Lower leg skin (tissue), 4 donors: Measurements from ENCODE around the gene PCDH9. TPM values are rescaled to one million over a fixed set of nuclear protein-coding genes. Genes with fewer than 3 reads are reported as not detected.

Experiments
- DNase-seq, 2 donors: peaks; one replicate each; pipeline ENCODE4 v3.0.0-alpha.2; 2019; ENCODE audit warnings: low spot score in 2 of 2
- H3K4me3 ChIP-seq: fragments of 200-600 bp; sonication (generic); 2 replicates; pipeline ENCODE4 v1.5.1; 2017; ENCODE audit warnings: mild to moderate bottlenecking, low read depth; ENCODE audit not compliant: poor library complexity, severe bottlenecking
- CTCF ChIP-seq, 3 donors: fragments of 450-650 bp; IDR thresholded peaks; one replicate each; pipeline ENCODE4 v1.5.1; 2016; ENCODE audit warnings: antibody characterized with exemption in 3 of 3, mild to moderate bottlenecking in 3 of 3, moderate library complexity in 2 of 3
- POLR2A ChIP-seq, 2 donors: fragments of 450-650 bp; IDR thresholded peaks; one replicate each; pipeline ENCODE4 v1.6.1; 2016 to 2017; ENCODE audit warnings: antibody characterized with exemption in 2 of 2, mild to moderate bottlenecking in 1 of 2, moderate library complexity in 1 of 2
- WGBS, 2 donors: methylation state at CpG; one replicate each; pipeline ENCODE4 v1.1.5; 2018; 5-methylcytosine and 5-hydroxymethylcytosine counted together
- intact Hi-C: fragments of 100-400 bp; cut with DNase I; formaldehyde crosslinking; loops from one replicate; pipeline ENCODE4 v1.15.0; 2023; ENCODE audit warnings: low total_unique reads
- total RNA-seq, 4 donors: library from RNA; depleted of rRNA; stranded (reverse); fragments of >200 nt; gene quantifications; one replicate each; pipeline ENCODE4 v1.1.0, GENCODE V29; 2016

The PCDH9 gene
- total RNA-seq, 4 donors from 2014 or later, result 0.21 to 0.84 (median 0.36) TPM

- WGBS, 2 donors, result 92 to 95% methylated on average over 1 of the region's 1 CpG
These were observed 422.9 kb downstream of the PCDH9 start for GRCh38 chr13:66807251-66807650.

DNA sequence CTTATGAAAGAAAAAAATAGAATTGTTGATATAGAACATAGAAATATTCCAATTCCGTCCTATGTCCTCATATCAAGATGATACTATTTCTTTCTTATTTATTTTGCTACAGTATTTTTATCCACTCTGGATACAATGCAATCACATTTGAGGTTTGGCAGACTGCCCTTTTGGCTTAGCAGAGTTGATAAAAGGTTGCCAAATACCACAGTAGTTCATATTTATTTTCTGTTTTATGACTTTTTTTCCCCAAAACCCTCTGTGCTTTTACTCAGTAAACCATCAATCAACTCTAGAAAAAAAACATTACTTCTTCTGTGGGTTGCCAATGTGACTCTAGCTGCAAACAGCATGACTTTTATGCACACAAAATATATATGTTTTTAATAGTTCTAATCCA is 424.5 kb downstream of the PCDH9 start:
- intact Hi-C loops, result no loop called here
- DNase-seq, result no peak
- H3K4me3 ChIP-seq, result no peak overlapping the region
- TF ChIP-seq CTCF (IDR thresholded peaks at IDR 0.05) (no peak), POLR2A (IDR thresholded peaks at IDR 0.05) (no peak)
- 54 to 64% methylated on average over 1 of the region's 1 CpG for WGBS, 2 donors

More at GRCh38 chr13:66807251-66807650, 422.9 kb downstream of the PCDH9 start:
- DNase-seq, result no peak
- intact Hi-C loops, result no loop called here
- TF ChIP-seq POLR2A (IDR thresholded peaks at IDR 0.05) (no peak), CTCF (IDR thresholded peaks at IDR 0.05) (no peak)
- no peak overlapping the region for H3K4me3 ChIP-seq

DNA sequence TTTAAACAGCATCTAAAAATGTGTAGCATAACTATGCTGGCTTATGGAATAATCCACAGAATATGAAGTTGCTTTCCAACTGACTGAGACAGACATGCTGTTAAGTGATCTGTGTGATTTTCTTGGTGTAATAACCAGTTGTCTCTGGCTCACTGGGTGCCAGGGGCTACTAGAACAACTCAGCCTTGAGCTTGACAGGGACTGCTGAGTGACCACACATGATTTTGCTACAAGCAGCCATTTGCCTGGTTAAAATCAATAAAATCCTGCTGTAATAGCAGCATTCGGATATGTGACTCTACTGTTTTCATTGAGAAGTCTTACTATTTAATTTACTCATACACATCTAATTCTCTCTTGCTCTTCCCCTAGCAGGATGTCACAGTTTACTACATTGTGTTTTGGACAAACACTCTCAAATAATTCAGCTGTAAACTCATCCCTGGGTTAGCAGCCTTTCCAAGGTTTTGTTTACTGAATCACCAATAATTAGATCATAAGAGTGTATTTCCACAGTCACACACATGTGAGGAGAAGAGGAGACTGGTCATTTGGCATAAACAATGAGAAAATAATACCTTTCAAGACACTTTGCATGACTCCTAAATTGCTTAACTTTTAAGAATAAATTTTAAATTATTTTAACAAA is 426.2 kb downstream of the PCDH9 start:
- H3K4me3 ChIP-seq, result no peak overlapping the region
- TF ChIP-seq CTCF (IDR thresholded peaks at IDR 0.05) (no peak), POLR2A (IDR thresholded peaks at IDR 0.05) (no peak)
- no peak for DNase-seq
- intact Hi-C loops, result no loop called here
- 68 to 73% methylated on average over 1 of the region's 1 CpG for WGBS, 2 donors

DNA sequence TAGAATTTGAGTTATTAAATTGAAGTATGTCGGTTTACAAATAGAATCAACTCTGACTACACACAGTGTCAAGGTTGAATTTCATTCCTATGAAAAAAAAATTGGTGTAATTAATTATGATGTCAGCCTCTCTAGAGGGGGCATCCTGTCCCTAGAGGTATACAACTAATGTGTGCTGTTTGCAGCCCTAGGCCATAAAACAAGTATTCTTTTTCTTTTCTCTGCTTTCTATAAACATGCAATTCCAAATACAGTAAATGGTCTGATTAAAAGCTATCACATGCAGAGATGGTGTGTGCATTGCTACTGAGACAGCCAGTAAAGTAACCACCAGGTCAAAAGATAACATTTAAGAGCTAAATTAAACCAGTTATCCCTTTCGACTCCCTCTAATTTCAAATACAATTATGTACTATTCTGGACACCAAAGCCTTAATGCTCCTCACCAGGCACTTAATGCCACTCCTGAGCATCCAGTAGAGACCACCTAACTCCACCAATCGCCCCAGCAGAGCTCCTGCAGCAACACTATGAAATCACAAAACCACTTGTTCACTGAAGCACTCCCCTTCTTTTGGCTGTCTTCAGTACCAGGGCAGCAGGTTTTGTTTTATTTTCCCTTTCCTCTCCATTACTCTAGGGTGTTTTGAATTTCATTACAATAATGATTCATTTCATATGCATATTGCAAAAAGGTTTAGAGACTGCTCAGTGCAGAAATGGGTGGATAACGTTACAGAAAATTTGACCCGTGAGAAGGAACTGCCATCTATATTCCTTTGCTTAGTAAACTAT is 426.9 kb downstream of the PCDH9 start:
- no peak for TF ChIP-seq POLR2A (IDR thresholded peaks at IDR 0.05)
- WGBS, 2 donors, result 76% methylated on average over 5 of the region's 5 CpGs
- DNase-seq, result no peak
- intact Hi-C loops, result no loop called here
- H3K4me3 ChIP-seq, result no peak overlapping the region

DNA sequence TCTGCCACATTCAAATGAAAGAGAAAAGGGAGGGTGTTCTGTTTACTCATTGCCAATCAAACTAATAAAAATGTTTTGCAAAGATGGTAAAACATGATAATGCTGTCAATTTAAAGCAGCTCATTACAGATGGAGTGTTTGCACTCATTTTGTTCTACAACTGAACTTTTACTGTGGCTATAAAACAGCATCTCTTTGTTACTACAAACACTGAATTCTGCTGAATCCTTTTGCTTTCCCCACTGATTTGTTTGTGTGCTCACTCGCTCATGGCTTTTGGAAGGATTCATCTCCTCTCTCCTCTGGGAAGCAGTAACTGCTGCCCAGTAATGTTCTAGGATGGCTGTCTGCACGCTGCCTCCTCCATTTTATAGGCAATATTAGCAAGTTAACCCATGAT is 434.5 kb downstream of the PCDH9 start:
- DNase-seq, result no peak
- no peak for TF ChIP-seq POLR2A (IDR thresholded peaks at IDR 0.05)
- no peak for TF ChIP-seq CTCF (IDR thresholded peaks at IDR 0.05)
- intact Hi-C loops, result no loop called here
- H3K4me3 ChIP-seq, result no peak overlapping the region
- WGBS, 2 donors, result 35 to 82% methylated on average over 2 of the region's 2 CpGs

DNA sequence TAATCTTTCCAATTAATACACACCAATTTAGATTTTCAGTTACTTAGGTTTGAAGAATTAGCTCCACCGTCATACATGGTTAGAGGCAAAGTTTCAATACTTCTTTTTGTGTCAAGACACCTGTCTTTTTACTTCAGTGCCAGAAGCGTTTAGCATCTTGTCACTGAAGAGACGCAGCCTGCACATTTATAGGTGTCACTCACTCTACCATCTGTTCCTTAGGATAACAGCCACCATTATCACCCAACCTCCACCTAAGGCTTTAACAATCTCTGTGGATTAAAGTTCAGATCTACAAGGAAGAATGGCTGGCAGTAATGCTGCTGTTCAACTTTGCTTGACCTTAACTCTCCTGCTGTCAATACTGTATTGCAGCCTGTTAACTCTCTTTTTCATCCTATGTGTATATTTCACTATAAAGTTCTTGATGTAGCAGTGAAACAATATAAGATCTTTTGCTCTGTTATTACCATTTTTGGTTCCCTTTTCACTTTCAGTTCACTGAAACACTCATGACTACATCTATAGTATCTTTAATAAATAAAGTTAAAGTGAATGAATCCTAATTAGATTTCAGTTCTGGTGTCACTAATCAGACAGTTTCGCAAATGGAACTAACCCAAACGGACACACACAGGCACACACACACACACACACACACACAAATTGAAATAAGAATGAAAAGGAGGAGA is 435.6 kb downstream of the PCDH9 start:
- DNase-seq, result no peak
- intact Hi-C loops, result no loop called here

More for the DNA sequence above, 435.6 kb downstream of the PCDH9 start:
- WGBS, 2 donors, result 46 to 52% methylated on average over 5 of the region's 5 CpGs
- TF ChIP-seq POLR2A (IDR thresholded peaks at IDR 0.05), result no peak
- no peak for TF ChIP-seq CTCF (IDR thresholded peaks at IDR 0.05)
- no peak overlapping the region for H3K4me3 ChIP-seq
